ENCODE measurements around the gene TMEM44. TPM values are rescaled to one million over a fixed set of nuclear protein-coding genes. Genes with fewer than 3 reads are reported as not detected.

The TMEM44 gene
- total and polyA plus RNA-seq, 7 experiments from 2014 or later, result 0.33 to 2.6 (median 1.3) TPM

DNA sequence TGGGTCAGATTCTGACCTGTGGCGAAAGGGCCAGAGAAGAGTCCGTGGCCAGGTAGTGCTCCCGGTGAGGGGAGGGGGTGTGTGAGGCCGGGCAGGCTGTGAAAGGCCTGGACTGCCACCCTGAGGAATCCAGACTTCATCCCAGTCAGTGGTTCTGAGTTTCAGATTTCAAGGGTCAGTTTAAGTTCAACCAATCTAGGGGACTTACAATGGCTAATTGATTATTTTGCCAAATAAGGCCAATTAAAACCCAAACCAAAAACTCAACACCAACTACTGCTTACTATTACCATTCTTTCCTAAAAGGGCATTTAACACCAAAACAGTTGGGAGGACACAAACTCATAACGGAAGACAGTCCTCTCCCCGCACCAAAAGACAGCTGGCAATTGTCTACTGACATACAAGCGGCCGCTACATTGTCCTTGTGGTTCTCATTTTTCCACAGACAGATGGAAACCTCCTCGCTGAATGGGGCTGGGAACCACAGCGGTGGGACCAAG is 30.5 kb downstream of the TMEM44 start:
- no peaks in the 10 kb centered on the region for H3K27me3 ChIP-seq (ENCODE audit: control insufficient read depth in 2 of 2, insufficient read depth in 2 of 2, low read length in 2 of 2)
- Mint-ChIP-seq H3K9me3 (no peaks in the 10 kb centered on the region), H3K27ac (no peak overlapping the region), H3K36me3 (no peaks in the 10 kb centered on the region), H3K4me1 (no peaks in the 10 kb centered on the region), H3K4me3 (no peak overlapping the region), H3K27me3 (no peaks in the 10 kb centered on the region)
- intact Hi-C loops (cut with micrococcal nuclease), result no loop called here
- POLR2A ChIA-PET, result interaction anchor here (0.6 kb wide), 1 partner anchor 161 kb away, joined by 3 read pairs; no protein-coding TSS in a partner anchor
- no peaks in the 10 kb centered on the region for H3K36me3 ChIP-seq (ENCODE audit: control insufficient read depth in 2 of 3, insufficient read depth in 3 of 3, low read length in 3 of 3)
- H3K4me3 ChIP-seq (ENCODE audit: low read length), result no peak overlapping the region
- no peak for ATAC-seq
- no peak for DNase-seq
- no peak overlapping the region for H3K27ac ChIP-seq (ENCODE audit: low read depth, low read length)
- CTCF ChIA-PET, result interaction anchor here (0.7 kb wide), 2 partner anchors 586 to 784 kb away, joined by 3 read pairs; no protein-coding TSS in a partner anchor
- H3K4me1 ChIP-seq (ENCODE audit: control insufficient read depth in 2 of 2, insufficient read depth in 2 of 2, low read length in 2 of 2), result no peaks in the 10 kb centered on the region
- H3K9me3 ChIP-seq (ENCODE audit: control insufficient read depth in 2 of 3, low read length in 3 of 3), result no peaks in the 10 kb centered on the region

DNA sequence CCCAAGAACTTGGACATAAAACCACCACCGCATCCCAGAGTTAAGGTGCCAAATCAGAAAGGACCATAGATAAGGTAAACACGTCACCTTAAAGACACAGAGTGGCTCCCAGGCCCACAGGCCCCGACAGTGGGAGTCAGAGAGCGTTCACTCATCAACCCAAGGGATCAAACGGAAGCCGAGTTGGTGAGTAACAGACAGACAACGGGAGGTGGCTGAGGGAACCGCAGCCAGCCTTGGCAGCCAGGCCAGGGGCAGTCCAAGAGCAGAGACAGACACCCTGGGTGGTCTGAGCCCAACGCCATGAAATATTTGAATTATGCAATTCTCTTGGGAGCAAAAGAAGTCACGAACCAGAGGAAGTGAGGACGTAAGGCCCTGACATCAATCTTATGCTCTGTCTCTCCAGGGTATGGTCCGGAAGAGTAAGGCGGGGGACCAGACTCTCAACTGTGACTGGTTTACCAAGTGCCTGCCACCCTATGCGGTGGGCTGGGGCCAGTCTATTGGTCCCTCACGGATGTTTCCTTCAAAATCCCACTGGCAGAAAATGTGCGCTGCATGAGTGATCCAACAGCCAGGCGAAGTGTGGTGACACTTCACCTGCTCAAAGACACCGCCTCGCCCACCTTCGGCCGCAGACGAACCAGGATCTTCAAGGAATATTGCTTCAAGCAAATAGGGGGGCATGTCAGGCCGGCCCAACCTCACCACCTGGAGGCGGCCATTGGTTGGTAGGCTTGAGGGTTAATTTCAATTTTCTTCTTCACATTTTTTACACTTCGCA is 34.3 kb downstream of the TMEM44 start:
- H3K9me3 Mint-ChIP-seq, result no peaks in the 10 kb centered on the region
- H3K36me3 ChIP-seq (ENCODE audit: control insufficient read depth in 2 of 3, insufficient read depth in 3 of 3, low read length in 3 of 3), result no peaks in the 10 kb centered on the region
- no peaks in the 10 kb centered on the region for H3K27me3 ChIP-seq (ENCODE audit: control insufficient read depth in 2 of 2, insufficient read depth in 2 of 2, low read length in 2 of 2)
- no peaks in the 10 kb centered on the region for H3K4me1 ChIP-seq (ENCODE audit: control insufficient read depth in 2 of 2, insufficient read depth in 2 of 2, low read length in 2 of 2)
- no peak overlapping the region for H3K27ac ChIP-seq (ENCODE audit: low read depth, low read length)
- no peaks in the 10 kb centered on the region for H3K36me3 Mint-ChIP-seq
- ChIA-PET CTCF (no interaction called here), POLR2A (no interaction called here)
- peak overlapping the region in 2 of 9 donors; percentile 38 to 46 for H3K27ac Mint-ChIP-seq
- no peaks in the 10 kb centered on the region for H3K9me3 ChIP-seq (ENCODE audit: control insufficient read depth in 2 of 3, low read length in 3 of 3)
- H3K4me3 ChIP-seq (ENCODE audit: low read length), result no peak overlapping the region
- H3K4me1 Mint-ChIP-seq, result peaks cover 0 to 5% (median 4%) of the 10 kb centered on the region in 7 donors
- DNase-seq, result no peak
- no peak overlapping the region for H3K4me3 Mint-ChIP-seq
- intact Hi-C loops (cut with micrococcal nuclease), result no loop called here
- H3K27me3 Mint-ChIP-seq, result no peaks in the 10 kb centered on the region
- no peak for ATAC-seq

DNA sequence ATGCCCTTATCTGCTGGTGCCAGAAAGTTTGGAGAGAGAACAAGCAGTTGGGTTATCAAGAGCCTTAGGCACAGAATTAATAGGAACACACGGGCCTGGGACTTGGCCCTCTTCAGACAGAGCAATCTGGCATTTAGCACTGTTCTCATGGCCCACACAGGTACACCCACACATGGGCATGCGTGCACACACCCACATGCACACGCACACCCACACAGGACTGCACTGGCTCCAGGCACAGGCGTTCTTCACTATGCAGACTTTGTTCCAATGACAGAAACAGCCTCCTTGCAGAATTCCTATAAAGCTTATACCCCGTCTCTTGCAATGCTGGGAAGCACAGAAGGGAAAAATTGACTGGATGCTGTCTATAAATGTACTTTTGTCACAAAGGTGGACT is 36.3 kb downstream of the TMEM44 start:
- no peaks in the 10 kb centered on the region for H3K36me3 ChIP-seq (ENCODE audit: control insufficient read depth in 2 of 3, insufficient read depth in 3 of 3, low read length in 3 of 3)
- H3K27ac ChIP-seq (ENCODE audit: low read depth, low read length), result no peak overlapping the region
- H3K27me3 ChIP-seq (ENCODE audit: control insufficient read depth in 2 of 2, insufficient read depth in 2 of 2, low read length in 2 of 2), result no peaks in the 10 kb centered on the region
- ChIA-PET POLR2A (no interaction called here), CTCF (interaction anchor here (0.8 kb wide), 1 partner anchor 191 kb away, joined by 3 read pairs; no protein-coding TSS in a partner anchor)
- ATAC-seq, result no peak
- Mint-ChIP-seq H3K4me3 (no peak overlapping the region), H3K27ac (no peak overlapping the region), H3K36me3 (no peaks in the 10 kb centered on the region), H3K4me1 (peaks cover 0 to 7% (median 4%) of the 10 kb centered on the region in 7 donors), H3K9me3 (no peaks in the 10 kb centered on the region), H3K27me3 (no peaks in the 10 kb centered on the region)
- H3K9me3 ChIP-seq (ENCODE audit: control insufficient read depth in 2 of 3, low read length in 3 of 3), result no peaks in the 10 kb centered on the region
- H3K4me1 ChIP-seq (ENCODE audit: control insufficient read depth in 2 of 2, insufficient read depth in 2 of 2, low read length in 2 of 2), result no peaks in the 10 kb centered on the region
- DNase-seq, result no peak
- intact Hi-C loops (cut with micrococcal nuclease), result no loop called here
- no peak overlapping the region for H3K4me3 ChIP-seq (ENCODE audit: low read length)

DNA sequence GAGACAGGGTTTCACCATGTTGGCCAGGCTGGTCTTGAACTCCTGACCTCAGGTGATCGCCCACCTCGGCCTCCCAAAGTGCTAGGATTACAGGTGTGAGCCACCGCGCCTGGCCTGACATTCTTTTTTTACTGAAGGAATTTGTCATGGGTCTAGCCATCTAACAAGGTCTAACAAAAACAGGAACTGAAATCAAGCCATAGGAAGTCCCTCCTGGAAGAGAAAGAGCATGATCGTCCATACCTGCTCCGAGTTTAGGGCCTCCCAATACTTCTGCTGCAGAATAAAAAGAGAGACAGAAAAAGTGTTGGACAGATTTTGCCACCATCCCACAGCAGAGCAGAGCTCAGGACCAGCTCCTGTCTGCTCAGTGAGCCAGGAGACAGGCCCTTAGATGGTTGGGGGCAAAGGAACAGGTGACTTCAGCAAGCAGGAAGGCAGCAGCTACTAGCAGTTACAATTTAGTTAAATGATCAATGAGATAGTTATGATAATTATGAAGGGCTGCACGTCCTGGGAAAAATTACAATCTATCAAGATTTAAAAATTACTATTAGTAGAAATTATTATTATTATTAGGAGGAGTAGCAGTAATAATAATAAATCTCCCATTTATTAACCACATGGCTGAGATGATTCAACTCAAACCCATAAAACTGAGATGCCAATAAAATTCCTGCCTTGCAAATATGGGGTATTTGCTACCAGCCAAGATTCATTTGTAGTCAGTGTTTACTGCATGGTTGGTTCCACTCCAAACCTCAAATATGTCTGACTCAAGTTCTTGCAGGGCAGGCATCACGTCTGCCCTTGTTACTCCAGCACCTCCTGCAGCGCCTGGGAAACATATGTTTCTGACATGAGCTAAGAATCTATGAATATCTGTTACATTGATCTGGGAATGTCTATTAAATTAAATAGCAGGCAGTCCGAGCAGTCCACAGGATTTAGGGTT is 40.1 kb downstream of the TMEM44 start:
- CTCF ChIA-PET, result interaction anchor here (0.9 to 1.5 kb wide), 4 partner anchors 9 to 121 kb away, joined by 3 to 7 read pairs (median 4); no protein-coding TSS in a partner anchor
- no peaks in the 10 kb centered on the region for H3K36me3 ChIP-seq (ENCODE audit: control insufficient read depth in 2 of 3, insufficient read depth in 3 of 3, low read length in 3 of 3)
- POLR2A ChIA-PET, result interaction anchor here (1.4 kb wide), 1 partner anchor 9 kb away, joined by 8 read pairs; no protein-coding TSS in a partner anchor
- ATAC-seq, result no peak
- Mint-ChIP-seq H3K27me3 (no peaks in the 10 kb centered on the region), H3K36me3 (peaks cover 0 to 12% (median 0%) of the 10 kb centered on the region in 5 donors), H3K4me3 (no peak overlapping the region), H3K4me1 (peaks cover 0 to 7% (median 4%) of the 10 kb centered on the region in 7 donors), H3K9me3 (peaks cover 0 to 6% (median 0%) of the 10 kb centered on the region in 11 donors), H3K27ac (no peak overlapping the region)
- no peak overlapping the region for H3K27ac ChIP-seq (ENCODE audit: low read depth, low read length)
- no peaks in the 10 kb centered on the region for H3K4me1 ChIP-seq (ENCODE audit: control insufficient read depth in 2 of 2, insufficient read depth in 2 of 2, low read length in 2 of 2)
- no peaks in the 10 kb centered on the region for H3K27me3 ChIP-seq (ENCODE audit: control insufficient read depth in 2 of 2, insufficient read depth in 2 of 2, low read length in 2 of 2)
- H3K9me3 ChIP-seq (ENCODE audit: control insufficient read depth in 2 of 3, low read length in 3 of 3), result peaks cover 0 to 6% (median 0%) of the 10 kb centered on the region in 3 experiments
- intact Hi-C loops (cut with micrococcal nuclease), result loop anchor here in 1 of 2 donors (5.0 kb wide), 1 partner anchor 94 kb away; the partner anchor contains the start of gene FAM43A
- no peak overlapping the region for H3K4me3 ChIP-seq (ENCODE audit: low read length)
- DNase-seq, result no peak

DNA sequence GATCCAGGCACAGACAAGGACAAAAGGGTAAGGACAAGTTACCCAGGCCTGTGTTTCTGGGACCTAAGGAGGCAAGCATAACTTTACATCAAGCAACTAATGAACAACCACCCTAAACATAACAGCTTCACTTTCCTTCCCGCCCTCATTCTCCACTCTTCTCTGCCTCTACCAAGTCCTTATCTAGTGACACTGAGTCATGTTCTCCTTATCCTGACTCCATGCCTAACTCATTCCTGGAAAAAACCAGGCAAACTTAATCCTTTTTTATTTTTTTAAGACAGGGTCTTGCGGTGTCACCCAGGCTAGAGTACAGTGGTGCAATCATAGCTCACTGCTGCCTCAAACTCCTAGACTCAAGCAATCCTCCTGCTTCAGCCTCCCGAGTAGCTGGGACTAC is 44.5 kb downstream of the TMEM44 start:
- DNase-seq (no peak), ATAC-seq (no peak)
- intact Hi-C loops (cut with micrococcal nuclease), result loop anchor here in 1 of 2 donors (10.0 kb wide), 1 partner anchor 454 kb away; the partner anchor contains the start of gene HES1
- Histone ChIP-seq H3K9me3 (ENCODE audit: control insufficient read depth in 2 of 3, low read length in 3 of 3) (peaks cover 0 to 10% (median 0%) of the 10 kb centered on the region in 3 experiments), H3K27ac (ENCODE audit: low read depth, low read length) (no peak overlapping the region), H3K4me1 (ENCODE audit: control insufficient read depth in 2 of 2, insufficient read depth in 2 of 2, low read length in 2 of 2) (peaks cover 7 to 8% of the 10 kb centered on the region in 2 donors), H3K36me3 (ENCODE audit: control insufficient read depth in 2 of 3, insufficient read depth in 3 of 3, low read length in 3 of 3) (no peaks in the 10 kb centered on the region), H3K27me3 (ENCODE audit: control insufficient read depth in 2 of 2, insufficient read depth in 2 of 2, low read length in 2 of 2) (no peaks in the 10 kb centered on the region), H3K4me3 (ENCODE audit: low read length) (no peak overlapping the region)
- POLR2A ChIA-PET, result no interaction called here
- CTCF ChIA-PET, result no interaction called here
- Mint-ChIP-seq H3K27me3 (no peaks in the 10 kb centered on the region), H3K27ac (no peak overlapping the region), H3K4me1 (peaks cover 8 to 33% (median 12%) of the 10 kb centered on the region in 7 donors), H3K36me3 (peaks cover 7 to 28% (median 15%) of the 10 kb centered on the region in 5 donors), H3K4me3 (no peak overlapping the region), H3K9me3 (peaks cover 2 to 46% (median 15%) of the 10 kb centered on the region in 11 donors)

DNA sequence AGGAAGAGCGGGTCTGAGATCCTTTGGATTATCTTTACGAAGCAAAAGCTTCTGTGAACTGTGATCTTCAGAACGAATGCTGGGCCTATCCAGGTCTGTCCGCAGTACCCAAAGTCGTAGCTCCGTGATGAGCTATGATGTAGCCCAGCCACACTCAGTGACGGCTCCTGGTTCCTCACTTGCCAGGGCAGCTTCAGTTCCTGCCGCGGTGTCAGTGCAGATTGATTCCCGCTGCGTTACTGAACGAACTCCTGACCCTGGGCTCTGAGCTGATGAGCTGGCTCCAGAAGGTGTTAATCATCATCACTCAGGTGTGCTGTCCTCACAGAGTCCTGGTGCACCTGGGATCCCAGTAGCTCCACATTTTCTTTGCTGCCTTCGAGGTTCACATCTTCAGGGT is 45.0 kb downstream of the TMEM44 start:
- peaks cover 0 to 10% (median 0%) of the 10 kb centered on the region in 3 experiments for H3K9me3 ChIP-seq (ENCODE audit: control insufficient read depth in 2 of 3, low read length in 3 of 3)
- H3K4me3 ChIP-seq (ENCODE audit: low read length), result no peak overlapping the region
- peaks cover 8 to 30% (median 12%) of the 10 kb centered on the region in 7 donors for H3K4me1 Mint-ChIP-seq
- DNase-seq (no peak), ATAC-seq (no peak)
- no peaks in the 10 kb centered on the region for H3K36me3 ChIP-seq (ENCODE audit: control insufficient read depth in 2 of 3, insufficient read depth in 3 of 3, low read length in 3 of 3)
- H3K27ac ChIP-seq (ENCODE audit: low read depth, low read length), result no peak overlapping the region
- H3K27me3 ChIP-seq (ENCODE audit: control insufficient read depth in 2 of 2, insufficient read depth in 2 of 2, low read length in 2 of 2), result no peaks in the 10 kb centered on the region
- no peak overlapping the region for H3K27ac Mint-ChIP-seq
- intact Hi-C loops (cut with micrococcal nuclease), result loop anchor here in 1 of 2 donors (10.0 kb wide), 1 partner anchor 453 kb away; the partner anchor contains the start of gene HES1
- H3K9me3 Mint-ChIP-seq, result peaks cover 2 to 46% (median 15%) of the 10 kb centered on the region in 11 donors
- POLR2A ChIA-PET, result no interaction called here
- H3K27me3 Mint-ChIP-seq, result no peaks in the 10 kb centered on the region
- no peak overlapping the region for H3K4me3 Mint-ChIP-seq
- H3K4me1 ChIP-seq (ENCODE audit: control insufficient read depth in 2 of 2, insufficient read depth in 2 of 2, low read length in 2 of 2), result peaks cover 8 to 10% of the 10 kb centered on the region in 2 donors
- CTCF ChIA-PET, result no interaction called here
- peaks cover 7 to 28% (median 15%) of the 10 kb centered on the region in 5 donors for H3K36me3 Mint-ChIP-seq
